OCI-LY3 (cell line): ENCODE measurements around the gene BOC.

Experiments used
- H2AFZ ChIP-seq: fragments of 200-600, 300-600 bp; shearing (Covaris generic); 2 replicates; pipeline ENCODE4 v1.6.0; 2014; ENCODE audit warnings: antibody characterized with exemption, low read depth, low read length
- H3K27ac ChIP-seq: fragments of 200-600, 300-600 bp; sonication (generic); 2 replicates; pipeline ENCODE4 v1.5.1; 2014; ENCODE audit warnings: mild to moderate bottlenecking, low read length, moderate library complexity, mixed read lengths
- H3K27me3 ChIP-seq: fragments of 200-600, 300-600 bp; sonication (generic); 2 replicates; pipeline ENCODE4 v1.6.1; 2014; ENCODE audit warnings: low read depth, low read length, mixed read lengths
- H3K36me3 ChIP-seq: fragments of 200-600, 300-600 bp; sonication (generic); replicated peaks from 2 replicates; pipeline ENCODE3; 2014; ENCODE audit warnings: low read depth, low read length, mixed read lengths
- H3K4me1 ChIP-seq: fragments of 300-600, 200-600 bp; sonication (generic); 2 replicates; pipeline ENCODE4 v1.6.1; 2014; ENCODE audit warnings: low read length, mixed read lengths
- H3K4me2 ChIP-seq: fragments of 200-600, 300-600 bp; sonication (generic); 2 replicates; pipeline ENCODE4 v1.6.1; 2014; ENCODE audit warnings: low read length, mixed read lengths
- H3K4me3 ChIP-seq: fragments of 300-600, 200-600 bp; sonication (generic); 2 replicates; pipeline ENCODE4 v1.5.1; 2014; ENCODE audit warnings: antibody characterized with exemption, mild to moderate bottlenecking, low read length, moderate library complexity
- H3K79me2 ChIP-seq: fragments of 300-600, 200-600 bp; shearing (Covaris generic); 2 replicates; pipeline ENCODE4 v1.6.1; 2014; ENCODE audit warnings: mild to moderate bottlenecking, low read length, mixed read lengths
- H3K9ac ChIP-seq: fragments of 300-600, 200-600 bp; shearing (Covaris generic); 2 replicates; pipeline ENCODE4 v1.6.0; 2014; ENCODE audit warnings: mild to moderate bottlenecking, low read length, moderate library complexity
- H3K9me3 ChIP-seq: fragments of 200-600, 300-600 bp; shearing (Covaris generic); 2 replicates; pipeline ENCODE4 v1.6.1; 2014; ENCODE audit warnings: low read length, mixed read lengths; ENCODE audit not compliant: insufficient read depth
- H4K20me1 ChIP-seq: fragments of 200-600, 300-600 bp; sonication (generic); 2 replicates; pipeline ENCODE4 v1.6.1; 2016; ENCODE audit warnings: low read length, mixed read lengths; ENCODE audit not compliant: insufficient read depth
- CTCF ChIP-seq: fragments of 200-600, 300-600 bp; sonication (generic); IDR thresholded peaks from 2 replicates; pipeline ENCODE4 v1.5.1; 2014; ENCODE audit warnings: antibody characterized with exemption, low read length, low read depth
- EZH2phosphoT487 ChIP-seq: fragments of 200-600 bp; shearing (Covaris generic); IDR thresholded peaks from 2 replicates; pipeline ENCODE4 v1.6.1; 2018; ENCODE audit warnings: antibody characterized with exemption, mixed run types, low read depth

BOC gene

GRCh38 chr3:113204371-113204770, 7.0 kb upstream of the BOC start:
- no peak overlapping the region for H3K27ac ChIP-seq
- H3K27me3 ChIP-seq, result peaks cover 5% of the 10 kb centered on the region
- H2AFZ ChIP-seq, result no peak overlapping the region

DNA sequence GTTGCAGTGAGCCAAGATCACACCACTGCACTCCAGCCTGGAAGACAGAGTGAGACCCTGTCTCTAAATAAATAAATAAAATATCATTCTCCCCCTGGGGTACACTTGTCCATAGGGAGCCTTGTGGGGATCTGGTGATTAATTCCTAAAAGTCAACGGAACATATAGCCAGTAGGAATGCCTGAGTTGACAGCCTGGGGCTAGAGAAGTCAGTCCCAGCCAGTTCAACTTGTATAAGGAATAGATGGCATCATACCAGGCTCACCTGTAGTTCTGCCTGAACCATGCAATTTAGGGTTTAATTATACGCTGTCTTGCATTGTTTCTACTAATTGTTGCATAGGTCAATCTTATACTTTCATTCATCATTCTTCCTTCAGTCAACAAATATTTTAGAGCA, 5.9 kb upstream of the BOC start:
- Histone ChIP-seq H3K4me1 (no peaks in the 10 kb centered on the region), H3K9ac (no peak overlapping the region), H3K27ac (no peak overlapping the region), H2AFZ (no peak overlapping the region), H3K27me3 (peaks cover 5% of the 10 kb centered on the region), H3K4me2 (no peak overlapping the region), H3K9me3 (0 out of 2 replicates have a peak, but pooled peaks cover 3% of the 10 kb centered on the region), H3K79me2 (no peaks in the 10 kb centered on the region), H4K20me1 (no peaks in the 10 kb centered on the region), H3K36me3 (no peaks in the 10 kb centered on the region), H3K4me3 (no peak overlapping the region)
- no peak for TF ChIP-seq CTCF
- no peak for TF ChIP-seq EZH2phosphoT487

More at GRCh38 chr3:113204371-113204770, 7.0 kb upstream of the BOC start:
- Histone ChIP-seq H3K36me3 (no peaks in the 10 kb centered on the region), H3K9ac (no peak overlapping the region), H3K79me2 (no peaks in the 10 kb centered on the region), H3K9me3 (0 out of 2 replicates have a peak, but pooled peaks cover 3% of the 10 kb centered on the region), H4K20me1 (no peaks in the 10 kb centered on the region), H3K4me2 (no peak overlapping the region), H3K4me3 (no peak overlapping the region), H3K4me1 (no peaks in the 10 kb centered on the region)
- TF ChIP-seq EZH2phosphoT487 (no peak), CTCF (no peak)

DNA sequence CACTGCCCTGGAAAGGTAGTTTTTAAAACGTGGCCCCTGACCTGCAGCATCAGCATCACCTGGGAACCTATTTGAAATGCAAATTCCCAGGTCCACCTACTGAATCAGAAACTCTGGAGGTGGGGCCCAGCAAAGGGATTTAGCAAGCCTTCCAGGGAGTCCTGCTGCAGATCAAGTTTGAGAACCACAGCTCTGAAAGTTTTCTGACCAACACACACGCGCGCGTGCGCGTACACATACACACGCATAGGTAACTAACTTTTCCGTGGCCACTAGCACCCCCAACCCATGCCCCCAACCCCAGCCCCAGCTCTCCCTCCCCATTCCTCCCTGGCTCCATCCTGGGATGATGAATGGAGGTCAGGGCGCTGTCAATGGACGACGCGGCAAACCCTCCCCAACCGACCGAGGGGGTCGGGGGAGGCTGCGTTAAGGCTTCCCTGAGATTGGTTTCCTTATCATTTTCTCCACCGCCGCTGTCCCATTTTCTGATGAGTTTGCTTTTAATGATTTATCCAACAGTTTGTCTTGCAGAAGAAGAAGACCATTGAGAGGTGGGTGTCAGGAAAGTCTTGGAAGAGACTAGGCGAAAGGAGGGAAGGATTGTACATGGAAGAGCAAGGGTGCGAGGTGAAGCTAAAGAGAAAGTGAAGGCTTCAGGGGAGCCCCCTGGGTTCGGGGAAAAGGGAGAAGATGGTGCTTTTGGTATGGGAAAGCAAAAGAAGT, 590 bp upstream of the BOC start:
- H3K9ac ChIP-seq, result no peak overlapping the region
- H3K4me2 ChIP-seq, result peak overlapping the region; percentile 61

More for the DNA sequence above, 590 bp upstream of the BOC start:
- H3K27me3 ChIP-seq, result no peaks in the 10 kb centered on the region
- H3K36me3 ChIP-seq, result no peaks in the 10 kb centered on the region
- H3K4me3 ChIP-seq, result 0 out of 2 replicates have a peak overlapping the region, but pooled peaks have one; percentile 70
- no peaks in the 10 kb centered on the region for H3K9me3 ChIP-seq
- TF ChIP-seq CTCF, result no peak
- no peak for TF ChIP-seq EZH2phosphoT487
- H3K4me1 ChIP-seq, result no peaks in the 10 kb centered on the region
- no peaks in the 10 kb centered on the region for H4K20me1 ChIP-seq
- H2AFZ ChIP-seq, result no peak overlapping the region
- H3K79me2 ChIP-seq, result no peaks in the 10 kb centered on the region
- no peak overlapping the region for H3K27ac ChIP-seq
